Colonic mucosa (tissue), 4 donors: ENCODE results near the gene IFT27. TPM values are rescaled to one million over a fixed set of nuclear protein-coding genes. Genes with fewer than 3 reads are reported as not detected.

Source experiments
- DNase-seq: peaks from one replicate; pipeline ENCODE4 v3.0.0-alpha.2; 2020
- H3K27ac ChIP-seq: fragments of 200-600 bp; one replicate; pipeline ENCODE4 v1.8.0; 2021
- H3K27me3 ChIP-seq: fragments of 200-600 bp; one replicate; pipeline ENCODE4 v1.8.0; 2021
- H3K36me3 ChIP-seq: fragments of 200-600 bp; one replicate; pipeline ENCODE4 v1.8.0; 2021
- H3K4me1 ChIP-seq: fragments of 200-600 bp; one replicate; pipeline ENCODE4 v1.8.0; 2021; ENCODE audit warnings: mild to moderate bottlenecking
- H3K4me3 ChIP-seq: fragments of 200-600 bp; one replicate; pipeline ENCODE4 v1.8.0; 2021
- H3K9ac ChIP-seq, 2 donors: one replicate each; pipeline ENCODE4 v1.7.0; 2013; ENCODE audit warnings: control low read depth in 2 of 2, low read depth in 2 of 2, low read length in 2 of 2
- H3K9me3 ChIP-seq: fragments of 200-600 bp; one replicate; pipeline ENCODE4 v1.8.0; 2021
- intact Hi-C: fragments of 100-400 bp; cut with DNase I; formaldehyde crosslinking; loops from one replicate; pipeline ENCODE4 v1.14.1; 2022
- total RNA-seq, 2 donors: library from RNA; stranded (reverse); fragmentation: NEBNext Ultra II Directional in 1 of 2; extraction: Animal tissue kit (Norgen Biotek cat#: 25700) in 1 of 2; gene quantifications; one replicate each; pipeline ENCODE4 v1.2.1, GENCODE V29; 2021
- TF ChIP-seq, protein P1 (sequence below): fragments of 200-600 bp; IDR thresholded peaks from one replicate; pipeline ENCODE4 v1.8.0; 2022; ENCODE audit warnings: antibody characterized with exemption, mild to moderate bottlenecking
- donor health status: healthy.
- donor health status: DM: no; HTN: no; CAD: no.
- donor health status: DM: no; HTN: no; CAD: no.

Gene IFT27
- total RNA-seq, 2 donors from 2014 or later = 27.1 to 44.6 TPM

DNA sequence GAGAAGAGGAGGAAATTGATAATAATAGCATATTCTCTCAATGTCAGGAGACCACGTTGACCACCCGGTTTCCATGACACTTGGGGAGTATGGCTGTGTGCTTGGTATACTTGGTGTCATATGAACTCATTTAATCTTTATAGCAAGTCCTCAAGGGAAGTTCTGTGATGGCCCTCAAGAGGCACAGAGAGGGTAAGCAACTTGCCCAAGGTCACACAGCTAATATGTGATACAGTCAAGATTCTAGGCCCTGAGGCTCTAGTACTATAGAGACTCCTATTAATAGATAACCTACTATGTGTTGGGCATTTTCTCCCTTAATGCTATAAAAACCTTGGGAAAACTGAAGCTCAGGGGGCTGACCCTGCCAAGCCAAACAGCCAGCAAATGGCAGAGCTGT is 61.8 kb downstream of the IFT27 start:
- TF ChIP-seq, protein P1, sequence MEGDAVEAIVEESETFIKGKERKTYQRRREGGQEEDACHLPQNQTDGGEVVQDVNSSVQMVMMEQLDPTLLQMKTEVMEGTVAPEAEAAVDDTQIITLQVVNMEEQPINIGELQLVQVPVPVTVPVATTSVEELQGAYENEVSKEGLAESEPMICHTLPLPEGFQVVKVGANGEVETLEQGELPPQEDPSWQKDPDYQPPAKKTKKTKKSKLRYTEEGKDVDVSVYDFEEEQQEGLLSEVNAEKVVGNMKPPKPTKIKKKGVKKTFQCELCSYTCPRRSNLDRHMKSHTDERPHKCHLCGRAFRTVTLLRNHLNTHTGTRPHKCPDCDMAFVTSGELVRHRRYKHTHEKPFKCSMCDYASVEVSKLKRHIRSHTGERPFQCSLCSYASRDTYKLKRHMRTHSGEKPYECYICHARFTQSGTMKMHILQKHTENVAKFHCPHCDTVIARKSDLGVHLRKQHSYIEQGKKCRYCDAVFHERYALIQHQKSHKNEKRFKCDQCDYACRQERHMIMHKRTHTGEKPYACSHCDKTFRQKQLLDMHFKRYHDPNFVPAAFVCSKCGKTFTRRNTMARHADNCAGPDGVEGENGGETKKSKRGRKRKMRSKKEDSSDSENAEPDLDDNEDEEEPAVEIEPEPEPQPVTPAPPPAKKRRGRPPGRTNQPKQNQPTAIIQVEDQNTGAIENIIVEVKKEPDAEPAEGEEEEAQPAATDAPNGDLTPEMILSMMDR = no peak
- no peak overlapping the region for H3K27ac ChIP-seq
- H3K9me3 ChIP-seq = no peaks in the 10 kb centered on the region
- H3K36me3 ChIP-seq = no peaks in the 10 kb centered on the region
- H3K4me1 ChIP-seq = no peaks in the 10 kb centered on the region
- no peak overlapping the region for H3K4me3 ChIP-seq
- DNase-seq = no peak
- no peak overlapping the region for H3K9ac ChIP-seq
- intact Hi-C loops = no loop called here
- H3K27me3 ChIP-seq = no peaks in the 10 kb centered on the region

DNA sequence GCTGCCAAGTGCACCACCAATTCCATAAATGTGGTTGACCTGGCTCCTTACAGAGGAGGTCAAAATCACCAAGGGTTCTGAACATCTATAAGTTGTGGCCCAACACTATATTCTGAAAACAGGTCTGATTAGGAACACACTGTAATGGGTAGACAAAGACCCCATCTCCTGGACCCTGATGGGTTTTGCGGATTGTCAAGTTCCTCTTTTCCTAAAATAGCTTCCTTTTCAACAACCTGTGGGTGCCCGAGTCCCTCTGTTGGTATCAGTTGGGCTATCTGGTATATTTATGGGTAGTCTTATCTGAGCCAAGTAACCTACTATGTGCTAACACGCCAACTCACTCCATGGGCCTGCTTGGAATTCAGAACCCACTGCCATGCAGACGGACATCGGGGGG is 62.5 kb downstream of the IFT27 start:
- no peaks in the 10 kb centered on the region for H3K27me3 ChIP-seq
- no peak overlapping the region for H3K9ac ChIP-seq
- no peaks in the 10 kb centered on the region for H3K36me3 ChIP-seq
- DNase-seq = no peak
- no peak overlapping the region for H3K4me3 ChIP-seq
- H3K9me3 ChIP-seq = no peaks in the 10 kb centered on the region
- TF ChIP-seq, protein P1 = no peak
- intact Hi-C loops = no loop called here
- no peak overlapping the region for H3K27ac ChIP-seq
- no peaks in the 10 kb centered on the region for H3K4me1 ChIP-seq

Other genes starting within 250 kb of the IFT27 start
- 100 to 1,000 TPM; 148 to 160 TPM for gene EIF3D, start 247.0 kb downstream of the IFT27 start, total RNA-seq
- not detected for gene CACNG2, start 72.4 kb downstream of the IFT27 start, total RNA-seq
- not detected for gene PVALB, start 40.9 kb upstream of the IFT27 start, total RNA-seq
- gene NCF4, start 84.9 kb upstream of the IFT27 start, total RNA-seq = 1 to 10 TPM; 4.4 to 8.5 TPM
- 1 to 10 TPM; 2.1 to 5.2 TPM for gene CSF2RB, start 137.5 kb upstream of the IFT27 start, total RNA-seq
- gene TST, start 243.3 kb upstream of the IFT27 start, total RNA-seq = 100 to 1,000 TPM; 410 to 474 TPM
- 100 to 1,000 TPM; 217 to 259 TPM for gene MPST, start 243.6 kb upstream of the IFT27 start, total RNA-seq